ENCODE results near the gene JKAMP.
"Not testable (repeated sequence)": the region's sequence is repeated elsewhere in the genome, so short reads cannot be mapped to it uniquely, and the experiment has no call there.

The JKAMP gene, protein sequence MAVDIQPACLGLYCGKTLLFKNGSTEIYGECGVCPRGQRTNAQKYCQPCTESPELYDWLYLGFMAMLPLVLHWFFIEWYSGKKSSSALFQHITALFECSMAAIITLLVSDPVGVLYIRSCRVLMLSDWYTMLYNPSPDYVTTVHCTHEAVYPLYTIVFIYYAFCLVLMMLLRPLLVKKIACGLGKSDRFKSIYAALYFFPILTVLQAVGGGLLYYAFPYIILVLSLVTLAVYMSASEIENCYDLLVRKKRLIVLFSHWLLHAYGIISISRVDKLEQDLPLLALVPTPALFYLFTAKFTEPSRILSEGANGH

DNA sequence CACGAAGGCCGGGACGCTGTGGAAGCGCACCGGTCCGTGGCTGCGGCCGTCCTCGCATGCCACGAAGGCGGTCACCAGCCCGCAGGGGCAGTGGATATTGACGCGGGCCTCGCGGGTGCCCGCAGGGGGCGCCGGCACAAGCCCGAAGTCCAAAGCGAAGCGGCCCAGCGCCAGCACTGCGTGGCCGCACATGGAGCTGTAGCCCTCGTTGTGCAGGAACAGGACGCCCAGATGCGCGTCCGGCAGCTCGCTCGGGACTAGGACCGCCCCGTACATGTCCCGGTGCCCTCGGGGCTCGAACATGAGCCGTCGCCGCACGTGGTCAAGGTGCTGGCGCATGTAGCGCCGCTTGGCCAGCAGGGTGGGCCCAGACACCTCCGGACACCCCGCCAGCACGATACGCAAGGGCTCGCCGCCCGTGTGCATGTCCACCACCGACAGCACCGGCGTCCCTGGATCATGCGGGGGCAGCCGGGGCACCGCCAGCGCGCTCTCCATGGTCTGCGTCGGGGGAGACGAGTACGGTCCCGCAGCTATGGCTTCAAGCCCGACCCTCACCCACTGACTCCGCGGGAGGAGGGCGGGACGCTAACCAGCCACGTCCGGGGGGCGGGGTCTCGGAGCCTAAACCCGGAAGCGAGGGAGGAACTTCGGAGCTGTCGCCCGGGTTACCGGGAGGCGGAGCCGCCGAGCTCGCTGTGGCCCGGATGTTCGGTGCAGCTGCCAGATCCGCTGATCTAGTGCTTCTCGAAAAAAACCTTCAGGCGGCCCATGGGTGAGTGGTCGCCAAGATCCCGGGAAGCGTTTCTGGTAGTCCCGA is at the start of gene JKAMP, which contains the start of gene L3HYPDH:
JKAMP (plus strand) TSS at position 699 of the 820 bp plus-strand sequence; CDS start at position 772, 73 bp downstream.
L3HYPDH (minus strand) TSS at position 590 of the 820 bp plus-strand sequence; CDS start at position 498, 92 bp downstream.
- DNase-seq = peak; percentile 97

DNA sequence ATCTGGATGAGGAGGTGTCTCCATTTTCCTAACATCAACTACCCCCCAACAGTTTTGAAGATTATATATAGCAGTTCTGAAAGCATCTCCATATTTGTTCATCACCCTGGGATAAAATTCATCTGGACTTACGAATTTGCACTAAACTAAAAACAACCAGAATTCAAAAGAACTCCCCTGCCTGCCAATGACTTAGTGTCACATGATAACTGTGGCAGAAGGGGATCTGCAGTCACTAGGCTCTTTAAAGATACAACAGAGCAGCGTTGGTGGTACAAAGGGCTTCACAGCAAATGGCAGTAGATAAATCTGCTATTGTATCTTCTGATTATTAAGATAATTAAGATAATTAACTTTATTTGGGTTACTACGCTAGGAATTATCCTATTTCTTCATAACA is 49.2 kb upstream of the JKAMP start:
- no peak for DNase-seq

DNA sequence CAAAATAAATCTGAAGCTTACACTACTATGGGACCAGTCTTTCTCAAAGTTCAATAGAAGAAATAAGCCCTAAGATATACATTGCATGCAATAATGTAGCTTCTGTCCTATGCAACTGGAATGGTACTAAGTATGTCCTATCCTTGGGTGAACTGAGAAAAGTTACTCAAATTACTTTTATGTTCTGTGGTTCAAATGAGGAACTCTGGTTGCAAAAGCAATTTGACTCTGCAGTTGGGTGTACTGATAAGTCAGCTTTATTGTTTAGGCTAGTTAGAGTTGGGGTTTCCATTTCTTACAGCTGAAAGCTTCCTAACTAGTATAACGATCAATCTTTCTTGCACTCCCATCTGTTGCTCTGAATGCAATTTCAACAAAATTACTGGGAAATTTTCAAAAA is 48.3 kb upstream of the JKAMP start:
- DNase-seq = no peak

DNA sequence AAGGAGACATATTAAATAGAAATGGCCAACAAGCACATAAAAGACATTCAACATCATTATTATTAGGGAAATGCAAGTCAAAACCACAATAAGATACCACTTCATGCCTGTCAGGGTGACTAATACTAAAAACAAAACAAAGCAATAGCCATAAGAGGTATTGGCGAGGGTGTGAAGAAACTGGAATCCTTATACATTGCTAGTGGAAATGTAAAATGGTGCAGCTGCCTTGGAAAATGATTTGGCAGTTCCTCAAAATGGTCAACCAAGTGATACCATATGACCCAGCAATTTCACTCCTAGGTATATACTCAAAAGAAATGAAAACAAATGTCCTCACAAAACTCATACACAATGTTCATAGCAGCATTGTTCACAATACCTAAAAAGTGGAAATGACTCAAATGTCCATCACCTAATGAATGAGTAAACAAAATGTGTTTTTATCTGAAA is 46.1 kb upstream of the JKAMP start:
- peak; percentile 88 for DNase-seq

DNA sequence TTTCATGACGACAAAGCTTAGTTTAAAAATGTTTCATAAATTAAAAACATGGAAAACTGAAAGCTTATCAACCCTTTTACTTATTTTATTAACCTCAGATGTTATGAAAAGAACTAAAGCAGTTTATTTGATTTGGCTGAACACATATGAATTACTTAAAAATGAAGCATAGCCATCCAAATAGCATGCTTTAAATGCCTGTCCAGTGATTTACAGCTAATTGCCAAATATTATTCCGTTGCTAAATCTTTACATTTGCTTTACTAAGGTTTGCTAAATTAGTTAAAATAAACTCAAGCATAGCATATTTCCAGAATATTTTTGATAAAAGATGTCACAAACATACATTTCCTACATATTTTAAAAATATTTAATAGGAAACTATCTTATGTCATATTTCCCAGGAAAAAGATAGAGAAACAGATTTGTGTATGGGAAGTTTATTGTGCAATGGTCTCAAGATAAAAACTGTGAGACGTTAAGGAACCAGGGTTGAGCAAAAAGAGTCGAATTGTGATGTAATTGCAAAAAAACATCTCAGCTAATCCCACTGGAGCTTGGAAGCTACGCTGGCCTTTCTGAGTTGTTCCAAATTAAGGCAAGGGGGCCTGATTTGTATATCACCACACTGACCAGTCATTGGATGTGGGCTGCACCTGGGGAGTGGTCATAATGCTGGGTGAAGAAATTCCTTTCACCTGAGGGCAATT is 44.9 kb upstream of the JKAMP start:
- peak; percentile 68 for DNase-seq

DNA sequence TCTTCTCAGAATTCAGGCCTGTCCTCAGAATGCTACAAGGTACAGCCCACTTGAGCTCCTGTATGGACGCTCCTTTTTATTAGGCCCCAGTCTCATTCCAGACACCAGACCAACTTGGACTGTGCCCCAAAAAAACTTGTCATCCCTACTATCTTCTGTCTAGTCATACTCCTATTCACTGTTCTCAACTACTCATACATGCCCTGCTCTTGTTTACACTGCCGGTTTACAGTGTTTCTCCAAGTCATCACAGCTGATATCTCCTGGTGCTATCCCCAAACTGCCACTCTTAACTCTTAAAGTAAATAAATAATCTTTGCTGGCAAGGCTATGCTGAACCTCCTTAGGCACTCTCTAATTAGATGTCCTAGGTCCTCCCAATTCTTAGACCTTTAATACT is 35.6 kb upstream of the JKAMP start:
- DNase-seq = not testable (repeated sequence)

DNA sequence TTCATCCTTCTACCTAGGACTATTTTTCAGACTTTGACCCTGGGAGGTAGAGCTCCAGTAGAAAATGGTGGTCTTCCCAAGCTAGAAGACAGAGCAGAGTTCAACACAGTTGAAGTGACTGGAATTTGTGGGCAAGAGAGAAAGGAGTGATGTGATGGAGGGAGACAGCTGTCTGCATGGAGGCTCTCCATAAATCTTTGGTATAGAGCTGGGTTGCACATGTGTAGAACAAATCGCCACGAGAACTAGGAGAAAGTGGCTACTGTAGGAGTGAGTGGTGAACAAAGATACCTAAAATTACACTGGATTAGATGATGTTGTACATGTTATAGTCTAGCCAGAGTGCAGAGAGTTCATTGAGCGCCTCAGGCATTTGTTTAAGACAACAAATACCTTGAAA is 33.6 kb upstream of the JKAMP start:
- DNase-seq = no peak

DNA sequence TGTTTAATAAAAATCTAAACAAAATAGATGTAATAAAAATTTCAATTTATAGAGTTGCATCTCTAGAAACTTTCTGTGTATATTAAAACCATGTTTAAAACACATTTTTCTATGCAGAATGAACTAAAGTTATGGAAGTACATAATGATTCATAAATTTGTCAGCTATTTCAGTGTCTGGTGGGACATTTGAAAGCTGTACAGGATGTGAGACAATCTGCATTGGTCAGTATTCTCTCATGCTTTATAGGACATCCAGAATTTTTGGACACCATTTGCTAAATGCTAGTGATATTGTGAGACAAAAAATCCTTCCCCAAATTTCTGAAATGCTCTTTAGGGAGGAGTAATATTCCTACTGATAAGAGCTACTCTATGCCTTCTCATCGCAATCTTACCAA is 32.5 kb upstream of the JKAMP start:
- no peak for DNase-seq

DNA sequence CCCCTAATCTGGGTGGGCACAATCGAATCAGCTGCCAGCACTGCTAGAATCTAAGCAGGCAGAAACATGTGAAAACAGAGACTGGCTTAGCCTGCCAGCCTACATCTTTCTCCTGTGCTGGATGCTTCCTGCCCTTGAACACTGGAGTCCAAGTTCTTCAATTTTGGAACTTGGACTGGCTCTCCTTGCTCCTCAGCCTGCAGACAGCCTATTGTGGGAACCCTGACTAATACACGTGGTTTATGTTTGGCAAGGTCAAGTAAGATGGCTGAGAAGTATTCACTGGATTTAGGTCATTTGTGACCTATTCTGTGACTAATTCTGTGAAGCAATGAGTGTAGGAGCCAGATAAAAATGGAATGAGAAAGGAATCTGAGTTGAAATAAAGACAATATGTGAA is 30.2 kb upstream of the JKAMP start:
- peak; percentile 96 for DNase-seq

DNA sequence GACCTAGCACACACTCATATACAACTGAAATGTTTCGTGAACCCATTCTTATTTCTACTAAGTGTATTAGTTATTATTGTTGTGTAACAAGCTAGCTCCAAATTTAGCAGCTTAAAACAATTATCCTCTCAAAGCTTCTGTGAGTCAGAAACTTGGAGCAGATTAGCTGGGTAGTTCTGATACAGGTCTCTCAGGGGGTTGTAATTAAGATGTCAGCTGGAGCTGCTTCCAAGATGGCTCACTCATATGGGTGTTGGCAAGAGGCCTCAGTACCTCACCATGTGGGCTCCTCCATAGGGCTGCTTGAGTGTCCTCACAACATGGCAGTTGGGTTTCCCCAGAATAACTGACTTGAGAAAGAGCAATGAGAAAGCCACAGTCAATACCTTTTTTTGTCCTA is 28.9 kb upstream of the JKAMP start:
- DNase-seq = peak; percentile 84

DNA sequence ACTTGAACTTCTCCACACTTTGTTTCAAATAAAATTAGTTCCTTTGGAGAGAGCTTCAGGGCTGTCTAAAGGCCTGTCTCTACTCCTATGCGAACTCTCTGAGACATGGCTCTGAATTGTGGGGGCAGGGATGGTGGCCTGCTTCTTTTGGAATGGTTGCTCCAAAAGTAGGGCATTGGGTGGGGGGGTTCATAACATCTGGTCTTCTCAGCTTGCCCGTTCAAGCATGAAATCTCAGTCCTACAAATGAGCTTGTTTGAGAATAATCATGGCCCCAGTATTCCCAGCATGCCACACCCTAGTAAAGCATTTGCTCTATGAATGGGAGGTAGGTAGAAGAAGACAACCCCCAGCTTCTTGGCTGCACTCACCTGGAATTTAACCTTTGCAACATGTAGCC is 25.8 kb upstream of the JKAMP start:
- DNase-seq = no peak

DNA sequence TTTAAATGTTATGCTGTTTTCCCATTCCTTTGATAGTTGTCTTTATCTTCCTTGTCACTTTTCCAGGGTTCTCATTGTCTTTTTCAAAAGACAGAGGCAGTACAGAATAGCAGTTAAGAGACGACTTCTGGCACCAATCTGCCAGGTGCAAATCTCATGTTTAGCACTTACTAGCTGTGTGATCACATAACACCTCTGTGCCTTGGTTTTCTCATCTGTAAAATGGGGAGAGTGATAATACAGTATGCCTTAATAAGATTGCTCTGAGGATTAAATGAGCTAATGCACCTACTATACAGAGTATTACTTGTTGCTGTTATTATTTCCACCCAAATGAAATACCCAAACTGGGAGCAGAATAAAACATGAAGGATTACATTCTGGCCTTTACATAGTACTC is 23.9 kb upstream of the JKAMP start:
- DNase-seq = no peak

DNA sequence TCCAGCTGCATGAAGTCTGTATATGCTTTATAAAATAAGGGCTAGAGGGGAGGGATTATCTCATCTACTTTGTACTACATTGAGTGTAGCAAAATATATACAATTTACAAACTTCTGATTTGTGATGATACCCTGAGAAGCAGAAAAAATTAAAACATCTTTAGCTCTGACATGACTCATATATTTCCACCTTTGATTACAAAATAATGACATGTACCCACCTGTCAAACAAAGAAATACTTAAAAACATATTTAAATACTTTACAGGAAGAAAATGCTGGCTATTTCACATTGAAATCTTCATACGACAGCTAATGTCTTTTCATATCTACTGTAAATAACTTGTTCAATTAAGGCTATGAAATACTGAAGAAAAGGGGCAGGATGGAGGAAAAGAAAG is 22.4 kb upstream of the JKAMP start:
- DNase-seq = no peak

DNA sequence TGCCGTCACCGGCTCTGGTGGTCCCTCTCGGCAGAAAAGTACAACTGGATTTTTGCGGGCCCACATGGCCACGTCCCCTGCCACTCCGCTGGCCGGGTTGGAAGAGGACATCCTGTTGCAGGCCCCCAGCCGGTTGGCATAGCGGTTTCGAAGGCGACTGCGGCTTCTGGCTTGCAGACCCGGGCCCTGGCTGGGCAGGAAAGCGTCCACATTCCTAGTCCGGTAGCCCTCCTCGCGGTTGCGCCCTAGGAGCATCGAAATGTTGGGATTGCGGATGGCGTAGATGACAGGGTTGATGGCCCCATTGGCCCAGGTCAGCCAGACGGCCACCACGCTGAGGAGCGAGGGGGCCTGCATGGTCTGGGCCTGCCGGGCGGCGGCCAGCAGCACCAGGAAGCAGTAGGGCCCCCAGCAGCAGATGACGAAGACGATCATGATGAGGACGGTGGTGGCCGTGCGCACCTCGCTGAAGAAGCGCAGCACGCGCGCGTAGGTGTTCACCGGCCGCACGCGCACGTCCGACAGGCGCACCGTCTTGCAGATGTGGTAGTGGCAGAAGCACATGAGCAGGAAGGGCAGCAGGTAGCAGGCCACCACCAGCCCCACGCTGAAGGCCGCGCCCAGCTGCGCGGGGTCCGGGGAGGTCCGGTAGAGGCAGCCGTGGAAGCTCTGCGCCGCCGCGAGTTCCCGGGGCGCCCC is 20.4 kb upstream of the JKAMP start:
- no peak for DNase-seq

DNA sequence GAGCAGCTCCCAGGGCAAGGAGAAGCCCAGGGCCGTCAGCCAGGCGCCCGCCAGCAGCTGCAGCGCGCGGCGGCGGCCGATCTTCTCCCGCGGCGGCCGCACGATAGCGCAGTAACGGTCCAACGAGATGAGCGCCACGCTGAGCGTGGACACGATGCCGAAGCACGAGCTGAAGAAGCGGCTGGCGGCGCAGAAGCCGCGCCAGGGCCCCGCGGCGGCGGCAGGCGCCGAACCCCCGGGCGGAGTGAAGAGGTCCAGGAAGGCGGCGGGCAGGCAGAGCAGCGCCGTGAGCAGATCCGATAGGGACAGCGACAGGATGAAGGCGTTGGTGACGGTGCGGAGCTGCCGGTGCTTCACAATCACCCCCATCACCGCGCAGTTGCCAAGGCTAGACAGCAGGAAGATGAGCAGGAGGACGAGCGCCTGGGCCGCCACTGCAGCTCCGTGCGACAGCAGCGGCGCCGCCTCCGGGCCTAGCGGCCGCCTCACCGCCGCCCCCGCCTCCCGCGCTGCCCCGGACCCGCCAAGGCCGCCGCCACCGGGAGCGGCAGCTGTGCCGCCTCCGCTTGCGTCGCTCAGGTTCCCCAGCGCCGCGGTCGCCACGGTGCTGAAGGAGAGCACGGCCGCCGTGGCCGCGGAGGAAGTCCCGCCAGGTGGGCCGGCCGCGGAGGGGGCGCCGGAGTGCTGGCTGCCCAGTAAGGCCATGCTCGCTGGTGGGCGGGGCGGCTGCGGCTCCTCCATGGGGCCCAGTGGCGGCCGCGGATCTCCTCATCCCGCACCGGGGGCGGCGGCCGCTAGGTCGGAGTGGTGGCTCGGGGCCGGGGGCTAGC is 19.6 kb upstream of the JKAMP start:
- peak; percentile 61 for DNase-seq

DNA sequence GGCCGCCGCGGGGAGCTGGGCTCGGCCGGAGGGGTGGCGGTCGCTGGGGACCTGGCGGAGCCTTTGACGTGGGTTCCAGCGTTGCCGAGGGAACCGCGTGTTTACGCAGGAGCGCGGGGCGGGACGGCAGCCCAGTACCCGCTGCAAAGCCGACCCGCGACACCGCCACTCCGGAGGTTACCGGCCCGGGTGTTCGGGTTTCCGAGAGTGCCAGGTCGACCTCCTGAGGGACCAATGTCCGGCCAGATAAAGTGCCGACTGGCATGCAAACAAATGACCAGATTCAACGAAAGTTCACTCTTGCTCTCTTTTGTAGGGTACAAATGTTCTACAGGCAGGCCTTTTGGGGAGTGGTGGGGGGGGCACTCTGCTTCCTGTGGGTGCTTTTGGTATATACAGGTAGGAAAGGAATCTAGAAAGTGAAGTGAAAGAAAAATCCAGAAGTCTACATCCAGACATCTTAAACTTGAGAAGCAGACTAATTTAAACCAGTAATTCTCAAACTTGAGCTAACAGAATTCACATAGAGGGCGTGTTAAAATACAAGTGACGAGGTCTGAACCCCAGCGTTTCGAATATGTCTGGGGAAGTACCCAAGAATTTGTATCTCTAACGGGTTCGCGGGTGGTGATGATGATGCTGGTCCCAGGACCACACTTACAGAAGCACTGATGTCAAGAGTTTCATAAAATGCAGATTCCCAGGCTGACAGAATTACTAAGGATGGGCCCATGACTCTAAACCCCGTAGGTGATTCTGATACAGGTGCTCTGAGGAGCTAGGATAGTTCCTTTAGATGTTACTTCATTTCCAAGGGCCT is 18.8 kb upstream of the JKAMP start, which contains the start of gene GPR135:
GPR135 (minus strand) TSS at position 65 of the 820 bp plus-strand sequence. CDS start 154 bp downstream, outside the sequence.
- no peak for DNase-seq

DNA sequence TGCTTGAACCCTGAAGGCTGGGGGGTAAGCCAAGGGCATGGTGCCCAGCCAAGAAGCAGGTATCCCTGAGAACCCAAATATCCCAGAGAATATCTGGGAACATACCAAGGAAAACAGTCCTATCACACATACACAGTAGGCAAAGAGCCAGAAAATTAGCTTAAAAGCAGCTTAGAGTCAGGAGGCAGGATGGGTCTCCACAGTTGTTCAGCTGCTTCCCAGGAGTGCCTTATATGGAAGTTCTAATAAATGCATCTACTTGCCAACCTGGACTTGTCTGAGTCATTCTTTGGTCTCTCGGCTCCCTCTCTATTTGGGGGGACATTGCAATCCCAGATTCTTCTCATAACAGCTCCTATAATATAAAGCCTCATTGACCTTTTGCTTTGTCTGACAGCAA is 10.1 kb upstream of the JKAMP start:
- peak; percentile 82 for DNase-seq

DNA sequence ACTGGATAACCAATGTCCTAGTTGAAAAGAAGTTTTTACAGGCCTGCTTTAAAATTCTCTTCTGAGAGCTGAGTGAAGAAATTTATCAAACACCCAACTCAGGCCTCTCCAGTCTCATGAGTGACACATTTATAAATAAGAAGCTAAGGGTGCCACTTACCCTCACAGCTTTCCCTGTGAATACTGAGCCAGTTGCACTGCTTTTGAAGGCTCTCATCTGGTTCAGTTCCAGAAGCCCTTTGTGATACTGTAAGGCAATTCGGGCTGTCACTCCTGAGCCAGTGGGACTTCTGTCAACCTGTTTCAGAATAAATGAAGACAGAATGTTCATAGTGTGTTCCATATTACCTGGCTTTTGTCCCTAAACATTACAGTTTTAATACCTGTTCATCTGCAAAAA is 8.6 kb upstream of the JKAMP start:
- no peak for DNase-seq

DNA sequence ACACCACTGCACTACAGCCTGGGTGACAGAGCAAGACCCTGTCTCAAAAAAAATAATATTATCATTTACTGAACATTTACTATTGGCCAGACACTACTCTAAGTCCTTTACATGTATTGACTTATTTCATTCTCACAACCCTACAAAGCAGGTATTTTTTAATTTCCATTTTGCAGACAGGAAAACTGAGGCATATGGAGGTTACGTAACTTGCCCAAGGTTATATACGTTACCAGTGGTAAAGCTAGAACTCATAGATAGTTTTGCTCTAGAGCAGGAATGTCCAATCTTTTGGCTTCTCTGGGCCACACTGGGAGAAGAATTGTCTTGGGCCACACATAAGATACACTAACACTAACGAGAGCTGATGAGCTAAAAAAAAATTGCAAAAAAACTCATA is 5.8 kb upstream of the JKAMP start:
- DNase-seq = no peak

DNA sequence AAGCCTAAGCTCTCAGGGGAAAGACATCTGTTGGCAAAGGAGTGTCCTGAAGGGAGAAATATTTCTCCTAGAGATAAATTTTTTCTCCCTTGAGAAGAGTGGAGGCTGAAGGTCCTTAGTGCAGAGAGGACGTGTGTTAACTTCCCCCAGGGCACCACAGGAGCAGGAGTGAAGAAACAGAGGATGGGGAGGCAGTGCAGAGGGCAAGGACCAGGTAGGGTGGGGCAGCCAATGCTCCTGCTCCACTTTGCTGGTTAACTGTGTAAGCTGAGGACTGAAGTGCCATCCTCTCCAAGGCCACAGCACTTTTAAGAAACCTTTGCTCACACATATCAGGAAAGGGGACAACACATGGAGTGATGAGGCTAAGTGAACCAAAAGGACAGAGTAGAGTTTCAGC is 4.2 kb upstream of the JKAMP start:
- no peak for DNase-seq

DNA sequence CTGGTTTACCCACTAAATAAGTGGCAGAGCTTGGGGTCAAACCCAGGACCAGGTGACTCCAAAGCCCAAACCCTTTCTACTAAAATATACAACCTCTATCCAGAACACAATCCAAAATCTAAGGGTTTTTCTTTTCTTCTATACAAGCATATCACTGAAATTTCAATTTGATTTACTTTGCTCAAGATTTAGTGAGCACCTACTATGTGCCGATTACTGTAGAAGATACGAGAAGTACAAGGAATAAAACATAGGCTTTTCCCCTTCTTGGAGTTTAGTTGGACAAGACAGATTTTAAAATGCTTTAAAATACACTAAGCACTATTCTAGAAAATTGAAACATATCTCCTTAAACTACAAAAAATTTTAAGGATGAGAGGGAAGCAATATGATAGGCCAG is 2.9 kb upstream of the JKAMP start:
- no peak for DNase-seq
